ENCODE data around the gene KATNBL1. TPM values are rescaled to one million over a fixed set of nuclear protein-coding genes. Genes with fewer than 3 reads are reported as not detected.
A peak's percentile ranks its signal among the peaks of the same experiment; 100 is the strongest.

KATNBL1 gene, protein sequence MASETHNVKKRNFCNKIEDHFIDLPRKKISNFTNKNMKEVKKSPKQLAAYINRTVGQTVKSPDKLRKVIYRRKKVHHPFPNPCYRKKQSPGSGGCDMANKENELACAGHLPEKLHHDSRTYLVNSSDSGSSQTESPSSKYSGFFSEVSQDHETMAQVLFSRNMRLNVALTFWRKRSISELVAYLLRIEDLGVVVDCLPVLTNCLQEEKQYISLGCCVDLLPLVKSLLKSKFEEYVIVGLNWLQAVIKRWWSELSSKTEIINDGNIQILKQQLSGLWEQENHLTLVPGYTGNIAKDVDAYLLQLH
- total RNA-seq = 10 to 100 TPM; 23.8 to 26.2 TPM
- 29.0 to 40.6 reads per million in 2 donors for total RNA-seq

DNA sequence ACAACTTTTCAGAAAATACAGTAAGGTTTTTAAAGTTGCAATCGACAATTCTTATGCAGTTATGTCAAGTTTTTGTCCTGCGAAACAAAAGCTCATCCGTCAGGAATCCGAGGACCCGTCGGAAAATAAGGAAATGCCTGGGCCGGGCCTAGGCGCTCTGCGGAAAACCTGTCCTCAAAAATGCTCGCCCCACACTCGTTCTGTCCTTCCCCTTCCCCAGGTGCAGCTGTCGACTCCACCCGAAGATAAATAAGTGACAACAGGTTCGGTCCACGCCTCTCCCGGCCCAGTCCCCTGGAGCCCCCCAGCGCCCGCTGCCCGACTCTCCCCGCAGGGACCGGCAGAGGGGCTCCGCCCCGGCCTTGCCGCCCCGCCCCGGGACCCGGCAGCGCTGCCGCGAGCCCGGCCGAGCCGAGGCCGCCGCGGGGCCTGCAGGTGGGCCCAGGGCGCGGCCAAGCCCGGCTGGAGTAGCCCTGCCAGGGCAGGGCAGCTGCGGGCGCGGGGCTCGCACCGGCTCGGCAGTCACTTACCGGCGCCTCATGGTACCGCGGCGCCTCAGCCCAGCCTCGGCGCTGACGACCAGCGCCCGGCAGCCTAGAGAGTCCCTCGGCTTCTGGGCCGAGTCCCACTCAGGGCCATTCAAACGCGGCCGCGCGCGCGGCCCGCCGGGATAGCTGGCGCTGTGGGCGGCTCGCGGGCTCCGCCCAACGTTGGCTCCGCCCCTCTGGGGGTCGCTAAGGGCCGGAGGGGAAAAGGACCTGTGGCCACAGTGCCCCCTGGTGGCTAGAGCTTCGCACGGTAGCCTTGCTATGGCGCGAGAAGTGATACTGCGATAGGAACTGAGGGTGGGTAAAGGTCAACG lies at the start of gene KATNBL1:
KATNBL1 (minus strand) TSS at position 676 of the 862 bp plus-strand sequence. CDS start 46,420 bp downstream, outside the sequence.
- DNase-seq = peak; percentile 91 to 95 (median 95)
- H3K9me3 ChIP-seq (ENCODE audit: control insufficient read depth, low read length, poor library complexity, severe bottlenecking) = no peaks in the 10 kb centered on the region
- Mint-ChIP-seq H3K27me3 (peaks cover 5% of the 10 kb centered on the region), H3K27ac (peak within 1 kb of the TSS; percentile 66), H3K4me3 (peak within 1 kb of the TSS; percentile 85), H3K4me1 (peaks cover 12% of the 10 kb centered on the region), H3K36me3 (ENCODE audit: low read depth) (no peaks in the 10 kb centered on the region)
- peak; percentile 98 for ATAC-seq

- no peaks in the 10 kb centered on the region for H3K9me3 ChIP-seq (ENCODE audit: control insufficient read depth, low read length, poor library complexity, severe bottlenecking)
- H3K27ac Mint-ChIP-seq = peak overlapping the region; percentile 9
- no peak for DNase-seq
- ATAC-seq = no peak
- peaks cover 8% of the 10 kb centered on the region for H3K4me1 Mint-ChIP-seq
- H3K36me3 Mint-ChIP-seq (ENCODE audit: low read depth) = peaks cover 14% of the 10 kb centered on the region
- no peaks in the 10 kb centered on the region for H3K27me3 Mint-ChIP-seq
- H3K4me3 Mint-ChIP-seq = no peak overlapping the region
These were observed 49.7 kb upstream of the KATNBL1 start for GRCh38 chr15:34259566-34259965.

- Mint-ChIP-seq H3K4me1 (peaks cover 8% of the 10 kb centered on the region), H3K4me3 (no peak overlapping the region), H3K36me3 (ENCODE audit: low read depth) (peaks cover 12% of the 10 kb centered on the region), H3K27me3 (no peaks in the 10 kb centered on the region), H3K27ac (peak overlapping the region; percentile 47)
- no peak for DNase-seq
- no peak for ATAC-seq
- no peaks in the 10 kb centered on the region for H3K9me3 ChIP-seq (ENCODE audit: control insufficient read depth, low read length, poor library complexity, severe bottlenecking)
These were observed 48.3 kb upstream of the KATNBL1 start for GRCh38 chr15:34258151-34258550.

GRCh38 chr15:34252545-34252944 lies 42.6 kb upstream of the KATNBL1 start:
- Mint-ChIP-seq H3K27ac (no peak overlapping the region), H3K27me3 (no peaks in the 10 kb centered on the region), H3K4me3 (no peak overlapping the region), H3K36me3 (ENCODE audit: low read depth) (peaks cover 10% of the 10 kb centered on the region), H3K4me1 (peaks cover 5% of the 10 kb centered on the region)
- DNase-seq (no peak), ATAC-seq (no peak)
- no peaks in the 10 kb centered on the region for H3K9me3 ChIP-seq (ENCODE audit: control insufficient read depth, low read length, poor library complexity, severe bottlenecking)

DNA sequence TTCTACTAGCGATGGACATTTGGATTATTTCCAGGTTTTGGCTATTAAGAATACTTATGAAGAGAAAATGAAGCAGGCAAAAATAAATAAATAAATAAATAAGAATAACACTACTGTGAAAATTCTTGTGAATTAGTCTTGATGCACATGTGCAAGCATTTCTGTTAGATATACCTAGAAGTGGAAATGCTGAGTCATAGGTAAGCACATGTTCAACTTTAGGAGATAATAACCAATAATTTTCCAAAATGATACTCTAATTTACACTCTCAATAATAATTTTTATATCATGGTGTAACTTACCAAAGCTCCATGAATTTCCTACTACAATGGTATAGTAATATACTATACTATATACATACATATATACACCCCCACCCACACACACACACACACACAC lies 38.3 kb upstream of the KATNBL1 start:
- Mint-ChIP-seq H3K4me1 (peaks cover 6% of the 10 kb centered on the region), H3K36me3 (ENCODE audit: low read depth) (peaks cover 10% of the 10 kb centered on the region), H3K27me3 (no peaks in the 10 kb centered on the region), H3K27ac (no peak overlapping the region), H3K4me3 (no peak overlapping the region)
- H3K9me3 ChIP-seq (ENCODE audit: control insufficient read depth, low read length, poor library complexity, severe bottlenecking) = no peaks in the 10 kb centered on the region
- DNase-seq (no peak), ATAC-seq (no peak)

DNA sequence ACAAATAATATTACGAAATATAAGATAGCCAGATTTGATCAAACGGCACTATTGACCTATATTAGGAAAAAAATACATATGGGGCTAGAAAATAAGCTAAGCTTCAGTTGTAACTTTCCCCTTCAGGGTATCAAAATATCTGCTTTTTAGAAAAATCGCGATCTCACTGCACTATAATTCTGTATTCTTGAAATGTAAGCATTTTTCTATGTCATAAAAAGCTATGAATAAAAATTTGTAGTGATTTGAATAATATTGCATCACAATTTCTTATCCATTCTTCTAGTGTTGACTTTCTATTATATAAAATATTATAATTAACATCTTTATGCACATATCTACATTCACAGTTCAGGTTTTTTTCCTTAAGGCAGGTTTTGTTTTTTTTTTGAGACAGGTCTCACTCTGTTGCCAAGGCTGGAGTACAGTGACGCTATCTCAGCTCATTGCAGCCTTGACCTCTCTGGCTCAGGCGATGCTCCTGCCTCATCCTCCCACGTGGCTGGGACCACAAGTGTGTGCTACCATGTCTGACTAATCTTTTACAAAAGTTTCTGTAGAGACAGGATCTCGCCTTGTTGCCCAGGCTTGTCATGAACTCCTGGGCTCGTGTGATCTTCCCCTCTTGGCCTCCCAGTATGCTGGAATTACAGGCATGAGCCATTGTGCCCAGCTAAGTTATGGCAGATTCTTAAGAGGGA lies 36.5 kb upstream of the KATNBL1 start:
- ATAC-seq (no peak), DNase-seq (no peak)
- Mint-ChIP-seq H3K36me3 (ENCODE audit: low read depth) (peaks cover 10% of the 10 kb centered on the region), H3K4me3 (peak overlapping the region; percentile 49), H3K27me3 (no peaks in the 10 kb centered on the region), H3K27ac (peak overlapping the region; percentile 32), H3K4me1 (peaks cover 6% of the 10 kb centered on the region)
- H3K9me3 ChIP-seq (ENCODE audit: control insufficient read depth, low read length, poor library complexity, severe bottlenecking) = no peaks in the 10 kb centered on the region

DNA sequence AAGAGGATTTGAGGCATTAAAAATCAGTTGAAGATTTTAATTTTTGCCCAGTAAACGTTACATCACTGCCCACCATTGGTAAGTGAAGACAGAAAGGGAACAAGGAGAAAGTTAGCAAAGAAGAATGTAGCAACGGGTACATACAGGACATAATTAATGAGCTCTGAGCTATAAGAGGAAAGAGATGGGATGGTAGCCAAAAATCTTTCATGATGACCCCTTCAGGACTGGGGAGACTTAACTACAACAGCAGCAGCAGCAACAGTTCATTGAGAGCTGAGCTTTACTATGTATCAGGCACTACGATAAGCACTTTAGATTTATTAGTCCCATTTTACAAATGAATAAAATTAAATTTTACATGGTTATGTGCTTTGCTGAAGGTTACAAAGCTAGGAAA lies 33.3 kb upstream of the KATNBL1 start:
- H3K4me3 Mint-ChIP-seq = no peak overlapping the region
- DNase-seq = no peak
- H3K9me3 ChIP-seq (ENCODE audit: control insufficient read depth, low read length, poor library complexity, severe bottlenecking) = no peaks in the 10 kb centered on the region
- ATAC-seq = no peak
- peaks cover 4% of the 10 kb centered on the region for H3K4me1 Mint-ChIP-seq
- peaks cover 6% of the 10 kb centered on the region for H3K36me3 Mint-ChIP-seq (ENCODE audit: low read depth)
- no peak overlapping the region for H3K27ac Mint-ChIP-seq
- no peaks in the 10 kb centered on the region for H3K27me3 Mint-ChIP-seq

GRCh38 chr15:34242331-34242710 lies 32.4 kb upstream of the KATNBL1 start:
- Mint-ChIP-seq H3K27ac (no peak overlapping the region), H3K4me3 (no peak overlapping the region), H3K4me1 (peaks cover 4% of the 10 kb centered on the region), H3K36me3 (ENCODE audit: low read depth) (peaks cover 4% of the 10 kb centered on the region), H3K27me3 (no peaks in the 10 kb centered on the region)
- no peaks in the 10 kb centered on the region for H3K9me3 ChIP-seq (ENCODE audit: control insufficient read depth, low read length, poor library complexity, severe bottlenecking)
- no peak for ATAC-seq
- DNase-seq = no peak

GRCh38 chr15:34241376-34242330 lies 31.8 kb upstream of the KATNBL1 start:
- ATAC-seq (peak; percentile 90), DNase-seq (peak in 1 of 3 donors; percentile 22)
- H3K4me1 Mint-ChIP-seq = peaks cover 4% of the 10 kb centered on the region
- H3K27me3 Mint-ChIP-seq = no peaks in the 10 kb centered on the region
- no peak overlapping the region for H3K4me3 Mint-ChIP-seq
- no peak overlapping the region for H3K27ac Mint-ChIP-seq
- H3K9me3 ChIP-seq (ENCODE audit: control insufficient read depth, low read length, poor library complexity, severe bottlenecking) = no peaks in the 10 kb centered on the region
- H3K36me3 Mint-ChIP-seq (ENCODE audit: low read depth) = peaks cover 4% of the 10 kb centered on the region

- H3K27ac Mint-ChIP-seq = no peak overlapping the region
- DNase-seq (no peak), ATAC-seq (no peak)
- H3K4me1 Mint-ChIP-seq = peaks cover 4% of the 10 kb centered on the region
- H3K9me3 ChIP-seq (ENCODE audit: control insufficient read depth, low read length, poor library complexity, severe bottlenecking) = no peaks in the 10 kb centered on the region
- H3K36me3 Mint-ChIP-seq (ENCODE audit: low read depth) = peaks cover 4% of the 10 kb centered on the region
- H3K27me3 Mint-ChIP-seq = no peaks in the 10 kb centered on the region
- no peak overlapping the region for H3K4me3 Mint-ChIP-seq
These were observed 30.6 kb upstream of the KATNBL1 start for GRCh38 chr15:34240537-34240936.

DNA sequence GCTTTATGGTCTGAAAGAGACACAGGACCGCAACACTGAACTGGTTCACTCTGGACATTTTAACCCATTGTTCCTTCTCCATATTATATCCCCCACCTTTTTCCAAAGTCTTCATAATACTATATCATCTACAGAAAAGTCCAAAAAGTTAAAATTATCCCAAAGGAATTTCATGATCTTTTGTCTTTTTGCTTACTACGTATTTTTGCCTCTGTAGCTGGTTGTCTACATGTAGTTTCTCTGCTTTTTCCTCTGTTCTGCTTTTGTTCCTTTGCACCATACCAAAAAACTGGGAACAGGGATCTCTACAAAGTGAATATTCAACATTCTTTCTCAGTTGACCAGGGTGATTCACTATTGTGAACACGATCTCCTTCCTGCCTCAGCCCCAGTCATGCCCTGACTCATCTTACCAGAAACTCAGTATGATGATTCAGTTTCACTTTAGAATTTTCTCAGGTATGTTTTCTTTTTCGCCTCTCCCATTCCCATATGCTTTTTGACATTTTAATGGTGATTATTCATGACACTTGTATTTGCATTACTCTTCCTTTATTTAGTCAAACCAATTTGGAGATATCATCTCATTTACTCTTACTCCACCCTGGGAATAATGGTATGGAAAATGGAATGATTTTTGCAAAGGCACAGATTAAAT lies 29.4 kb upstream of the KATNBL1 start:
- no peaks in the 10 kb centered on the region for H3K9me3 ChIP-seq (ENCODE audit: control insufficient read depth, low read length, poor library complexity, severe bottlenecking)
- H3K27ac Mint-ChIP-seq = peak overlapping the region; percentile 41
- ATAC-seq (no peak), DNase-seq (no peak)
- peaks cover 1% of the 10 kb centered on the region for H3K36me3 Mint-ChIP-seq (ENCODE audit: low read depth)
- H3K4me1 Mint-ChIP-seq = peaks cover 2% of the 10 kb centered on the region
- no peak overlapping the region for H3K4me3 Mint-ChIP-seq
- H3K27me3 Mint-ChIP-seq = no peaks in the 10 kb centered on the region

- no peak for ATAC-seq
- DNase-seq = no peak
- Mint-ChIP-seq H3K4me1 (no peaks in the 10 kb centered on the region), H3K27ac (peak overlapping the region; percentile 78), H3K36me3 (ENCODE audit: low read depth) (peaks cover 3% of the 10 kb centered on the region), H3K27me3 (no peaks in the 10 kb centered on the region), H3K4me3 (no peak overlapping the region)
- H3K9me3 ChIP-seq (ENCODE audit: control insufficient read depth, low read length, poor library complexity, severe bottlenecking) = no peaks in the 10 kb centered on the region
These were observed 23.7 kb upstream of the KATNBL1 start for GRCh38 chr15:34233614-34234013.
